Breast epithelium (tissue), 3 donors: ENCODE results near the gene SFXN3.
A peak's percentile ranks its signal among the peaks of the same experiment; 100 is the strongest.

Experiments
- CTCF ChIP-seq, 3 donors: fragments of 450-650 bp; IDR thresholded peaks; one replicate each; pipeline ENCODE4 v1.5.1; 2016 to 2017; ENCODE audit warnings: antibody characterized with exemption in 3 of 3, mild to moderate bottlenecking in 3 of 3, moderate library complexity in 3 of 3
- POLR2A ChIP-seq: fragments of 450-650 bp; IDR thresholded peaks from one replicate; pipeline ENCODE4 v1.6.1; 2016; ENCODE audit warnings: antibody characterized with exemption, mild to moderate bottlenecking, moderate library complexity
- POLR2AphosphoS5 ChIP-seq, 3 donors: sonication (generic); formaldehyde crosslinking; IDR thresholded peaks; one replicate each; pipeline ENCODE4 v1.6.1; 2017; ENCODE audit warnings: antibody characterized with exemption in 3 of 3

- peak; percentile 27 to 75 (median 63) for TF ChIP-seq CTCF (IDR thresholded peaks at IDR 0.05)
- no peak for TF ChIP-seq POLR2AphosphoS5 (IDR thresholded peaks at IDR 0.05)
- no peak for TF ChIP-seq POLR2A
Observed at GRCh38 chr10:100993986-100994708, 36.9 kb upstream of the SFXN3 start.
